ENCODE data around the gene GNAS.

GRCh38 chr20:58897488-58897887, 45.0 kb downstream of the GNAS start:
- TF ChIP-seq CTCF (IDR thresholded peaks at IDR 0.05) (no peak), POLR2A (IDR thresholded peaks at IDR 0.05) (no peak), EP300 (IDR thresholded peaks at IDR 0.05) (no peak)
